HEK293T (cell line): ENCODE data around the gene PRDM16.

Source experiments
- CTCF ChIA-PET: fragments of 350-600 bp; formaldehyde crosslinking; extraction: SDS; loops from one replicate; lab custom pipeline; 2021; ENCODE audit warnings: antibody characterized with exemption, inconsistent platforms; lab: Yijun Ruan, JAX
- POLR2A ChIA-PET: fragments of 350-600 bp; formaldehyde crosslinking; extraction: SDS; loops from one replicate; lab custom pipeline; 2020; ENCODE audit warnings: antibody characterized with exemption, inconsistent platforms; lab: Yijun Ruan, JAX
- DNase-seq: peaks from one replicate; pipeline ENCODE4 v3.0.0; 2012; ENCODE audit warnings: mixed read lengths; ENCODE audit errors: extremely low spot score
- ARNT ChIP-seq: fragments of 450-650 bp; IDR thresholded peaks from 2 replicates; pipeline ENCODE4 v1.6.1; 2017; ENCODE audit warnings: mild to moderate bottlenecking
- BHLHE40 ChIP-seq: fragments of 450-650 bp; IDR thresholded peaks from 2 replicates; pipeline ENCODE4 v1.6.1; 2016; ENCODE audit warnings: mild to moderate bottlenecking, moderate library complexity, borderline replicate concordance
- CTBP1 ChIP-seq: fragments of 450-650 bp; IDR thresholded peaks from 2 replicates; pipeline ENCODE4 v1.6.1; 2016; ENCODE audit warnings: borderline replicate concordance
- ELF4 ChIP-seq: fragments of 450-650 bp; IDR thresholded peaks from 2 replicates; pipeline ENCODE4 v1.6.1; 2017; ENCODE audit warnings: antibody characterized with exemption
- FOXA1 ChIP-seq: fragments of 450-650 bp; IDR thresholded peaks from 2 replicates; pipeline ENCODE4 v1.6.1; 2016; ENCODE audit warnings: mild to moderate bottlenecking
- FOXK2 ChIP-seq: fragments of 450-650 bp; IDR thresholded peaks from 2 replicates; pipeline ENCODE4 v1.6.1; 2016; ENCODE audit warnings: mild to moderate bottlenecking
- FOXM1 ChIP-seq: fragments of 450-650 bp; IDR thresholded peaks from 2 replicates; pipeline ENCODE4 v1.6.1; 2017; ENCODE audit warnings: mild to moderate bottlenecking, borderline replicate concordance
- HDGF ChIP-seq: fragments of 450-650 bp; IDR thresholded peaks from 2 replicates; pipeline ENCODE4 v1.6.1; 2017; ENCODE audit warnings: antibody characterized with exemption, borderline replicate concordance
- L3MBTL2 ChIP-seq: fragments of 450-650 bp; conservative IDR thresholded peaks from 2 replicates; pipeline ENCODE4 v1.6.1; 2016; ENCODE audit warnings: mild to moderate bottlenecking
- LEF1 ChIP-seq: fragments of 450-650 bp; IDR thresholded peaks from 2 replicates; pipeline ENCODE4 v1.6.1; 2017; ENCODE audit warnings: mild to moderate bottlenecking, borderline replicate concordance
- NFRKB ChIP-seq: fragments of 450-650 bp; IDR thresholded peaks from 2 replicates; pipeline ENCODE4 v1.6.1; 2016; ENCODE audit warnings: mild to moderate bottlenecking, moderate library complexity
- SP1 ChIP-seq: fragments of 450-650 bp; IDR thresholded peaks from 2 replicates; pipeline ENCODE4 v1.6.1; 2017
- SUZ12 ChIP-seq: fragments of 450-650 bp; IDR thresholded peaks from 2 replicates; pipeline ENCODE4 v1.6.1; 2016; ENCODE audit warnings: mild to moderate bottlenecking
- TARDBP ChIP-seq: fragments of 450-650 bp; IDR thresholded peaks from 2 replicates; pipeline ENCODE4 v1.6.1; 2016
- ZNF384 ChIP-seq: fragments of 450-650 bp; IDR thresholded peaks from 2 replicates; pipeline ENCODE4 v1.6.1; 2016
- TF ChIP-seq, protein P1 (sequence below): fragments of 450-650 bp; IDR thresholded peaks from 2 replicates; pipeline ENCODE4 v1.6.1; 2016

Gene PRDM16

DNA sequence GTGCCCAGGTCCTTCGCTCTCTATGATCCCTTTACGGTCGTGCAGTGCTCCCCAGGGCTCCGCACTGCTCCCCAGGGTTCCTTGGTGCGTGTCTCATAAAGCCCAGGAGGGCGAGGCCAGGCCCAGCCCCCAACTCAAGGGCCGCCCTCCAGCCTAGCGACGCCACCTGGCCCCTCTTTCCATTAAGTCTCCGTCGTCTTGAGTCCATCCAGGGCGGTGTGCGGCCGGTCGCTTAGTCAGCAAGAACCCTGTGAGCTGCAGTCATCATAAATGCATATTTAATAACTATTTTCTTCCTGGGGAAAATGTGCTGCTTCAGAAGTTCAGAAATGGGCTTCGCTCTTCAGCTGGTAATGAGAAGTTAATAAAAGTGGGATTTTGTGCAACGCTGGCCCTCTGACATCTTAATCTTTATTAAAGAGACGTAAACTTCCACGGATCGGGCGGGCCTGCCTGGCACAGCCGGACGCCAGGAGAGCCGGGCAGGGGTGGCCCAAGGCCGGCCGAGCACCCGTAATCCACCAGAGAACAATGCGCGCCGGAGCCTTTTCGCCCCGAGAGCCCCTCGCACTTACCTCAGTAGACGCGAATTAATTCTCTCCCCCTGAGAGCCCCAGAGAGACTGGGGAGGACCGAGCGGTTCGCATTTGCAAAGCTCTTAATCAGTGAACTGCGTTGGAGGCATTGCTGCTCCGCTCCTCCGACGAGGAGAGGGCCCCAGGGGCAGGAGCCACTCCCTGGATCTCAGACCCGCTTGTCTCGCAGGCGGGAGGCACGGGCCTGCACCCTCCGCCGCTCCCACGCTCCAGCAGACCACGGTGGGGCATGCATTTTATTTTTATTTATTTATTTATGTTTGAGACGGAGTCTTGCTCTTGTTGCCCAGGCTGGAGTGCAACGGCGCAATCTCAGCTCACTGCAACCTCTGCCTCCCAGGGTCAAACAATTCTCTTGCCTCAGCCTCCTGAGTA lies 197.1 kb downstream of the PRDM16 start:
- DNase-seq = no peak
- no peak for TF ChIP-seq ZNF384
- no peak for TF ChIP-seq NFRKB
- TF ChIP-seq ELF4 = no peak
- no peak for TF ChIP-seq FOXM1
- TF ChIP-seq LEF1 = no peak
- no peak for TF ChIP-seq CTBP1
- TF ChIP-seq TARDBP = no peak
- TF ChIP-seq, protein P1, sequence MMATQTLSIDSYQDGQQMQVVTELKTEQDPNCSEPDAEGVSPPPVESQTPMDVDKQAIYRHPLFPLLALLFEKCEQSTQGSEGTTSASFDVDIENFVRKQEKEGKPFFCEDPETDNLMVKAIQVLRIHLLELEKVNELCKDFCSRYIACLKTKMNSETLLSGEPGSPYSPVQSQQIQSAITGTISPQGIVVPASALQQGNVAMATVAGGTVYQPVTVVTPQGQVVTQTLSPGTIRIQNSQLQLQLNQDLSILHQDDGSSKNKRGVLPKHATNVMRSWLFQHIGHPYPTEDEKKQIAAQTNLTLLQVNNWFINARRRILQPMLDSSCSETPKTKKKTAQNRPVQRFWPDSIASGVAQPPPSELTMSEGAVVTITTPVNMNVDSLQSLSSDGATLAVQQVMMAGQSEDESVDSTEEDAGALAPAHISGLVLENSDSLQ = no peak
- TF ChIP-seq FOXA1 = no peak
- TF ChIP-seq SUZ12 = no peak
- no peak for TF ChIP-seq ARNT
- TF ChIP-seq FOXK2 = no peak
- POLR2A ChIA-PET = no interaction called here
- CTCF ChIA-PET = no interaction called here

DNA sequence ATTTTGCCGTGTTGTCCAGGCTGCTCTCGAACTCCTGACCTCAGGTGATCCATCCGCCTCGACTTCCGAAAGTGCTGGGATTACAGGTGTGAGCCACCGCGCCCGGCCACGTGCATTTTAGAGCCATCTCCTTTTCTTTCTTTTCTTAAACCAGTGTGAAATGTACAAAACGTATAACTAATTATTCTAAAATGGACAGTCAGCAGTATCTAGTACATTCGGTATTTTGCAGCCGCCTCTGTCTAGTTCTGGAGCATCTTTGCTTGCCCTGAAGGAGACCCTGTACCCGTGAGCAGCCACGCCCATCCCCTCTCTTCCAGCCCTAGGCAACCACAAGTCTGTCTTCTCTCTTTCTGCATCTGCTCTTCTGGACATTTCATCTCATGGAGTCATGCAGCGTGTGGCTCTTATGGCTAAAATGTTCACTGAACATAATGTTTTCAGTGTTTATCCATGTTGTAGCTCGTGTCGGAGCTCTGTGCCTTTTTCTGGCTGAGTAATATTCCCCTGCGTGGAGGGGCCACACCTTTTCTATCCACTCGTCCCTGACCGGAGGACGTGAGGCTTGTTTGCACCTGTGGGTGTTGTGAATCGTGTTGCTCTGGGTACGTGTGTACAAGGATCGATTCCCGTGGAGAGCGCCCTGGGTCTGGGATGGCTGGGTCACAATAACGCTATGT lies 198.0 kb downstream of the PRDM16 start:
- ChIA-PET POLR2A (no interaction called here), CTCF (no interaction called here)
- DNase-seq = no peak
- TF ChIP-seq NFRKB = no peak

DNA sequence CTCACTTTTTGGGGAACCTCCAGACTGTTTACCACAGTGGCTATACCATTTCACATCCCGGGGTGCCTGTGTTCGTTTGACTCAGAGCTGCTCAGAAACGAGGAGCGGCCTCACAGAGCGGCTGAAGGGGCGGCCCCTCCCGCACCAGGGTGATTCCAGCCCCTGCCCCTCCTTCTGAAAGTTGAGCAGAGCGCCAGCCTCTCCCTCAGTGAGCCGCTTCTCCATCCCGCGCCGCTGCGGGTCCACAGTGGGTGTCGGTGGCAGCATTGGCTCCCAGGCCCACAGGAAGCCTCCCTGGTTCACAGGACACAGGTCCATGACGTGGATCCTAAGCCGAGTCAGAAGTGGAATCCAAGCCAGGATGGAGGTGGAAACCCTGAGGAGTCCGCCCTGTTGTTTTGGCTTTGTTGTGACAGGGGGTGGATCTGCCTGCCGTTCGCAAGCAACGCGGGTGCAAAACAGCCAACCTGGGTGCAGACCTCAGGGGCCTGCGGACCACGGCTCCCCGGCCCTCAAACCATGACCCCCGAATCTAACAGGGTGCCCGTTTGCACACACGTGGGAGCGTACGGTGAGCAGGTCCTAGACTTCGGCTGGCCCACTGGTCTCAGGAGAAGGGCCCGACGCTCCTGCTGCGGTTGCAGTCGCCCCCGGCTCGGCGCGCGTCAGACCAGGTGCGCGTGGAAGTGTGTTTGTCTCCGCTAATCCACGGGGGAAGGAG lies 198.7 kb downstream of the PRDM16 start:
- ChIA-PET POLR2A (no interaction called here), CTCF (no interaction called here)
- DNase-seq = no peak
- TF ChIP-seq SP1 (no peak), CTBP1 (no peak), TARDBP (no peak), ELF4 (no peak), FOXA1 (no peak), L3MBTL2 (no peak), FOXK2 (no peak), FOXM1 (no peak), NFRKB (no peak), SUZ12 (no peak), BHLHE40 (no peak), ZNF384 (no peak), LEF1 (no peak), HDGF (no peak), ARNT (no peak)
- TF ChIP-seq, protein P1 = no peak

DNA sequence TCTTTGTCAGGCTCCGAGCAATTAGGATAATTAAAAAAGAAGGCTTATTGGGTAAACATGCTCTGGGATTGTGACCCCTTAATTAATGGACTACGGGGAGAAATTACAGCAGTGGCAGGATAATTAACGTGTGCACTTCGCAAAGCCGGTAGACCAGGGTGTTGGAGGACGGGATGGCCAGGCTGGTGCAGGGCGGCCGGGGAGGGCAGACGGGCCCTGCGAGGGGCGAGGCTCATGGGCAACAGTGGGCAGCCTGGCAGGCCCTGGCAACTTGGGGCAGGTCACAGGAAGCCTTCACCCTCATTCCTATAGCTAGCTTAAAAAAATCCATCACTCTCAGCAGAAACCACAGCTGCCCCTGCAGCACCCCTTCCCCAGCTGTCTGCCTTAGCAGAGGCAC lies 199.3 kb downstream of the PRDM16 start:
- TF ChIP-seq ARNT (no peak), ELF4 (no peak), SP1 (no peak), SUZ12 (no peak), ZNF384 (no peak), BHLHE40 (no peak), HDGF (no peak), FOXA1 (no peak), L3MBTL2 (no peak), LEF1 (no peak), FOXK2 (no peak), CTBP1 (no peak), NFRKB (no peak), FOXM1 (no peak), TARDBP (no peak)
- TF ChIP-seq, protein P1 = no peak
- ChIA-PET POLR2A (no interaction called here), CTCF (no interaction called here)
- DNase-seq = no peak

DNA sequence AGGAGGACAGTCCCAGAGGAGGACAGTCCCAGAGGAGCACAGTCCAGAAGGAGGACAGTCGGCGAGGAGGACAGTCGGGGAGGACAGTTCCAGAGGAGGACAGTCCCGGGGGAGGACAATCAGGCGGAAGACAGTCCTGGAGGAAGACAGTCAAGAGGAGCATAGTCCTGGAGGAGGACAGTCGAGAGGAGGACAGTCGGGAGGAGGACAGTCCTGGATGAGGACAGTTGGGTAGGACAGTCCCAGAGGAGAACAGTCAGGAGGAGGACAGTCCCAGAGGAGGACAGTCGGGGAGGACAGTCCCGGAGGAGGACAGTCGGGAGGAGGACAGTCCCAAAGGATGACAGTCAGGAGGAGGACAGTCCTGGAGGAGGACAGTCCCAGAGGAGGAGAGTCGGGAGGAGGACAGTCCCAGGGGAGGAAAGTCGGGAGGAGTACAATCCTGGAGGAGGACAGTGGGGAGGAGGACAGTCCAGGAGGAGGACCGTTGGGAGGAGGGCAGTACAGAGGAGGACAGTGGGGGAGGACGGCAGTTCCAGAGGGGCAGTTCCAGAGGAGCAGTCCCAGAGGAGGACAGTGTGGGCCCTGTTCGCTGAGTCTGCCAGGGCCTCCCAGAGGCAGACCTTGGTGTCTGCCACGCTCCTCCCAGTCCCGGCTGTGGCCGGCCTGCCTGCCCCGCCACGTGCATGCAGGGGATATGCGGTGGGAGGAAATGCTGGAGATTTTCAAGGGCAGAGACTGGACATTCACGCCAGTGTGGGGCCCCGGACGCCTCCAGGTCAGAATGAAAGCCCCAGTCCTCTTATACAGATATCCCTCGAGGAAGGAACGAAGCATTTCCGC lies 201.6 kb downstream of the PRDM16 start:
- no peak for DNase-seq
- no peak for TF ChIP-seq TARDBP
- no peak for TF ChIP-seq HDGF
- no peak for TF ChIP-seq SUZ12
- TF ChIP-seq ARNT = no peak
- no peak for TF ChIP-seq CTBP1
- TF ChIP-seq FOXM1 = no peak
- TF ChIP-seq LEF1 = no peak
- no peak for TF ChIP-seq FOXK2
- TF ChIP-seq, protein P1 = no peak
- no peak for TF ChIP-seq ZNF384
- TF ChIP-seq SP1 = no peak
- TF ChIP-seq NFRKB = no peak
- no peak for TF ChIP-seq L3MBTL2
- TF ChIP-seq BHLHE40 = no peak
- no peak for TF ChIP-seq FOXA1
- no peak for TF ChIP-seq ELF4
- CTCF ChIA-PET = no interaction called here
- POLR2A ChIA-PET = no interaction called here
